MM.1S (cell line): ENCODE data around the gene YTHDF1.

Source experiments
- EZH2 ChIP-seq: fragments of 300-600 bp; sonication (generic); optimal IDR thresholded peaks from 2 replicates; pipeline ENCODE3; 2017; ENCODE audit warnings: low read depth, mild to moderate bottlenecking, antibody characterized with exemption, low read length, mixed read lengths
- TF ChIP-seq, protein P1 (sequence below): fragments of 300-600 bp; sonication (generic); IDR thresholded peaks from 2 replicates; pipeline ENCODE4 v1.5.1; 2016; ENCODE audit warnings: antibody characterized with exemption, low read length, mixed read lengths

GRCh38 chr20:63160641-63161175 lies 55.2 kb downstream of the YTHDF1 start:
- TF ChIP-seq, protein P1, sequence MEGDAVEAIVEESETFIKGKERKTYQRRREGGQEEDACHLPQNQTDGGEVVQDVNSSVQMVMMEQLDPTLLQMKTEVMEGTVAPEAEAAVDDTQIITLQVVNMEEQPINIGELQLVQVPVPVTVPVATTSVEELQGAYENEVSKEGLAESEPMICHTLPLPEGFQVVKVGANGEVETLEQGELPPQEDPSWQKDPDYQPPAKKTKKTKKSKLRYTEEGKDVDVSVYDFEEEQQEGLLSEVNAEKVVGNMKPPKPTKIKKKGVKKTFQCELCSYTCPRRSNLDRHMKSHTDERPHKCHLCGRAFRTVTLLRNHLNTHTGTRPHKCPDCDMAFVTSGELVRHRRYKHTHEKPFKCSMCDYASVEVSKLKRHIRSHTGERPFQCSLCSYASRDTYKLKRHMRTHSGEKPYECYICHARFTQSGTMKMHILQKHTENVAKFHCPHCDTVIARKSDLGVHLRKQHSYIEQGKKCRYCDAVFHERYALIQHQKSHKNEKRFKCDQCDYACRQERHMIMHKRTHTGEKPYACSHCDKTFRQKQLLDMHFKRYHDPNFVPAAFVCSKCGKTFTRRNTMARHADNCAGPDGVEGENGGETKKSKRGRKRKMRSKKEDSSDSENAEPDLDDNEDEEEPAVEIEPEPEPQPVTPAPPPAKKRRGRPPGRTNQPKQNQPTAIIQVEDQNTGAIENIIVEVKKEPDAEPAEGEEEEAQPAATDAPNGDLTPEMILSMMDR, result no peak
- no peak for TF ChIP-seq EZH2
